Measurements from ENCODE around the gene BTF3L4. TPM values are rescaled to one million over a fixed set of nuclear protein-coding genes. Genes with fewer than 3 reads are reported as not detected.
A peak's percentile ranks its signal among the peaks of the same experiment; 100 is the strongest.
"Not testable (repeated sequence)": the region's sequence is repeated elsewhere in the genome, so short reads cannot be mapped to it uniquely, and the experiment has no call there.

BTF3L4 gene
- total RNA-seq, 2 experiments from 2014 or later = 40.2 to 43.2 TPM

GRCh38 chr1:52070704-52071103 is 14.6 kb downstream of the BTF3L4 start:
- DNase-seq = no peak
- no peak overlapping the region for H3K4me3 Mint-ChIP-seq
- H3K4me1 Mint-ChIP-seq = peaks cover 8% of the 10 kb centered on the region
- peaks cover 22% of the 10 kb centered on the region for H3K36me3 Mint-ChIP-seq
- no peaks in the 10 kb centered on the region for H3K9me3 Mint-ChIP-seq
- no peaks in the 10 kb centered on the region for H3K27me3 Mint-ChIP-seq
- no peak overlapping the region for H3K27ac Mint-ChIP-seq

GRCh38 chr1:52072291-52072690 is 16.2 kb downstream of the BTF3L4 start:
- no peak for DNase-seq
- H3K27ac Mint-ChIP-seq = no peak overlapping the region
- H3K9me3 Mint-ChIP-seq = no peaks in the 10 kb centered on the region
- H3K4me3 Mint-ChIP-seq = no peak overlapping the region
- H3K36me3 Mint-ChIP-seq = peaks cover 22% of the 10 kb centered on the region
- H3K4me1 Mint-ChIP-seq = peaks cover 8% of the 10 kb centered on the region
- no peaks in the 10 kb centered on the region for H3K27me3 Mint-ChIP-seq

DNA sequence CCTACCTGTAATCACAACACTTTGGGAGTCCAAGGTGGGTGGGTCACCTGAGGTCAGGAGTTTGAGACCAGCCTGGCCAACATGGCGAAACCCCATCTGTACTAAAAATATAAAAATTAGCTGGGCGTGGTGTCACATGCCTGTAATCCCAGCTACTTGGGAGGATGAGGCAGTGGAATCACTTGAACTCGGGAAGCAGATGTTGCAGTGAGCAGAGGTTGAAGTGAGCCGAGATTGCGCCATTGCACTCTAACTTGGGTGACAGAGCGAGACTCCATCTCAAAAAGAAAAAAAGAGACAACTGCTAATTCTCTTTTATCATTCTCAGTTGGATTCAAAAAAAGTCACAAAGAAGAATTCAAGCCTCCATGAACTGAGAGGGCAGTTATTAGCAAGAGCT is 21.2 kb downstream of the BTF3L4 start:
- not testable (repeated sequence) for H3K36me3 Mint-ChIP-seq, H3K4me3 Mint-ChIP-seq, H3K27me3 Mint-ChIP-seq, DNase-seq, H3K4me1 Mint-ChIP-seq, H3K9me3 Mint-ChIP-seq, H3K27ac Mint-ChIP-seq

DNA sequence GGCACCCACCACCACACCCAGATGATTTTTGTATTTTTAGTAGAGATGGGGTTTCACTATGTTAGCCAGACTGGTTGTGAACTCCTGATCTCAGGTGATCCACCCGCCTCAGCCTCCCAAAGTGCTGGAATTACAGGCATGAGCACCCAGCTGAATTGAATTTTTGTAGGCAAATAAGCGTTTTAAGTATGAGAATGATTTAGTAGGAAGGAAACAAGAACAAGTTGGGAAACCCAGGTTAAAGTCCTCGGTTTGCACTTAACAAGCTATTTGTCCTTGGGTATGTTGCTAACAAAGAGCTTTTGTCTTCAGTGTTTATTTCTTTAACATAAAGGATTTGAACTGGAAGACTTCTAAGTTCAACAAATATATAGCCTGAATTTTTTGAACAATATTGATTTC is 23.9 kb downstream of the BTF3L4 start:
- Mint-ChIP-seq H3K4me3 (no peak overlapping the region), H3K27me3 (no peaks in the 10 kb centered on the region), H3K36me3 (peaks cover 6% of the 10 kb centered on the region), H3K27ac (no peak overlapping the region), H3K9me3 (no peaks in the 10 kb centered on the region), H3K4me1 (peaks cover 13% of the 10 kb centered on the region)
- DNase-seq = no peak

- not testable (repeated sequence) for H3K9me3 Mint-ChIP-seq, H3K4me1 Mint-ChIP-seq, DNase-seq, H3K27ac Mint-ChIP-seq, H3K4me3 Mint-ChIP-seq, H3K27me3 Mint-ChIP-seq
- H3K36me3 Mint-ChIP-seq = peaks cover 21% of the 10 kb centered on the region
These were observed 31.8 kb downstream of the BTF3L4 start for GRCh38 chr1:52087892-52088291.

- H3K36me3 Mint-ChIP-seq = peaks cover 21% of the 10 kb centered on the region
- not testable (repeated sequence) for H3K9me3 Mint-ChIP-seq, H3K27ac Mint-ChIP-seq, H3K27me3 Mint-ChIP-seq, DNase-seq, H3K4me1 Mint-ChIP-seq, H3K4me3 Mint-ChIP-seq
These were observed 38.2 kb downstream of the BTF3L4 start for GRCh38 chr1:52094300-52094699.

- no peak overlapping the region for H3K4me3 Mint-ChIP-seq
- peaks cover 3% of the 10 kb centered on the region for H3K4me1 Mint-ChIP-seq
- no peak overlapping the region for H3K27ac Mint-ChIP-seq
- H3K36me3 Mint-ChIP-seq = peaks cover 8% of the 10 kb centered on the region
- no peaks in the 10 kb centered on the region for H3K9me3 Mint-ChIP-seq
- H3K27me3 Mint-ChIP-seq = peaks cover 4% of the 10 kb centered on the region
- DNase-seq = no peak
These were observed 40.1 kb downstream of the BTF3L4 start for GRCh38 chr1:52096216-52096615.

- H3K27ac Mint-ChIP-seq = no peak overlapping the region
- peaks cover 4% of the 10 kb centered on the region for H3K27me3 Mint-ChIP-seq
- peaks cover 17% of the 10 kb centered on the region for H3K4me1 Mint-ChIP-seq
- no peaks in the 10 kb centered on the region for H3K36me3 Mint-ChIP-seq
- DNase-seq = no peak
- no peak overlapping the region for H3K4me3 Mint-ChIP-seq
- H3K9me3 Mint-ChIP-seq = no peaks in the 10 kb centered on the region
These were observed 42.2 kb downstream of the BTF3L4 start for GRCh38 chr1:52098139-52098871.

DNA sequence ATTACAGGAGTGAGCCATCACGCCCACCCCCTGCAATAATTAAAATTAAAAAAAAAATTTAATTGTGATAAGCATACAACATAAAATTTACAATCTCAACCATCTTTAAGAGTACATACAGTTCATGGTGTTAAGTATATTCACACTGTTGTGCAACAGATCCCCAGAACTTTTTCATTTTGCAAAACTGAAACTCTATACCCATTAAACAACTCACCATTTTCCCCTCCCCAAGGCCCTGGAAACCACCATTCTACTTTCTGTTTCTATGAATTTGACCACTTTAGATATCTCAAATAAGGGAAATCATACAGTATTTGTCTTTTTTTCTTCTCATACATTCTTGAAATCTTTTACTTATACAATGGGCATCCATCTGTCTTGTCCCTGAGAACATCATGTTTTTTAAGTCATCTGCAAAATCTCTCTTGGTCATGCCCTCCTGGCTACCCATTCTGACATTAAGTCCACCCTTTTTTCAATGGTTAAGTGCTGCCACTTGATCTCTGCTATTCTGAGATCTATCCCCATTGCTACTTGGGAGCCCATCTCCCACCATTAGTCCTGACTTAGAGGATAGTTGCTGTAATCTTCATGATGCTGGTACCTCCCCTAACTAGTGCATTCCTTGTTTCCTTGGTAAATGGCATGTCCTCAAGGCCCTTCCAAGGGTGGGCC is 46.4 kb downstream of the BTF3L4 start:
- peak; percentile 11 for DNase-seq
- no peak overlapping the region for H3K27ac Mint-ChIP-seq
- H3K9me3 Mint-ChIP-seq = no peaks in the 10 kb centered on the region
- peaks cover 14% of the 10 kb centered on the region for H3K4me1 Mint-ChIP-seq
- peaks cover 4% of the 10 kb centered on the region for H3K27me3 Mint-ChIP-seq
- H3K36me3 Mint-ChIP-seq = no peaks in the 10 kb centered on the region
- no peak overlapping the region for H3K4me3 Mint-ChIP-seq

- no peaks in the 10 kb centered on the region for H3K36me3 Mint-ChIP-seq
- no peak overlapping the region for H3K4me3 Mint-ChIP-seq
- H3K4me1 Mint-ChIP-seq = peaks cover 3% of the 10 kb centered on the region
- H3K9me3 Mint-ChIP-seq = no peaks in the 10 kb centered on the region
- no peaks in the 10 kb centered on the region for H3K27me3 Mint-ChIP-seq
- DNase-seq = no peak
- no peak overlapping the region for H3K27ac Mint-ChIP-seq
These were observed 55.4 kb downstream of the BTF3L4 start for GRCh38 chr1:52111492-52111891.

- H3K27ac Mint-ChIP-seq = no peak overlapping the region
- no peaks in the 10 kb centered on the region for H3K27me3 Mint-ChIP-seq
- peaks cover 4% of the 10 kb centered on the region for H3K4me1 Mint-ChIP-seq
- DNase-seq = no peak
- no peaks in the 10 kb centered on the region for H3K36me3 Mint-ChIP-seq
- H3K9me3 Mint-ChIP-seq = no peaks in the 10 kb centered on the region
- no peak overlapping the region for H3K4me3 Mint-ChIP-seq
These were observed 56.4 kb downstream of the BTF3L4 start for GRCh38 chr1:52112489-52112888.

- no peak overlapping the region for H3K27ac Mint-ChIP-seq
- peaks cover 5% of the 10 kb centered on the region for H3K4me1 Mint-ChIP-seq
- no peaks in the 10 kb centered on the region for H3K27me3 Mint-ChIP-seq
- H3K4me3 Mint-ChIP-seq = no peak overlapping the region
- no peak for DNase-seq
- no peaks in the 10 kb centered on the region for H3K36me3 Mint-ChIP-seq
- no peaks in the 10 kb centered on the region for H3K9me3 Mint-ChIP-seq
These were observed 63.4 kb downstream of the BTF3L4 start for GRCh38 chr1:52119301-52120079.

DNA sequence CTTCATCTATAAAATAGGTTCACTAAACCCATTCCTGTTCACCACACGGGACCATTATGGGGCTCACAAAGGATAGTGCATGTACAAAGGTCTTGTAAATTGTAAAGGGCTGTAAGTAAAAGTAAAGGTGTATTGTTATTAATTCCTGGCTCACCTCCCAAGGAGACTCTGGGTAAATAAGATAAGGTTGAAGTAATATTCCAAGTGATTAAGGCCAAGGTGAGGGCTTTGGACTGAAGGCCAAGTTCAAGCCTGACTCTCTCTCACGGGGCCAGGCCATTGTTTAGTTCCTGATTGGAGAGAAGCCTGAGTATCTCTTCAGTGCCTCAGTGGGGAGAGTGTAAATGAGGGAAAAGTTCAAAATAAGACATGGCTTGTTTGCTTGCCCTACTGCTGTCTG is 66.3 kb downstream of the BTF3L4 start:
- no peak for DNase-seq
- H3K36me3 Mint-ChIP-seq = no peaks in the 10 kb centered on the region
- H3K9me3 Mint-ChIP-seq = no peaks in the 10 kb centered on the region
- no peak overlapping the region for H3K27ac Mint-ChIP-seq
- peaks cover 12% of the 10 kb centered on the region for H3K4me1 Mint-ChIP-seq
- H3K27me3 Mint-ChIP-seq = peaks cover 14% of the 10 kb centered on the region
- H3K4me3 Mint-ChIP-seq = no peak overlapping the region

DNA sequence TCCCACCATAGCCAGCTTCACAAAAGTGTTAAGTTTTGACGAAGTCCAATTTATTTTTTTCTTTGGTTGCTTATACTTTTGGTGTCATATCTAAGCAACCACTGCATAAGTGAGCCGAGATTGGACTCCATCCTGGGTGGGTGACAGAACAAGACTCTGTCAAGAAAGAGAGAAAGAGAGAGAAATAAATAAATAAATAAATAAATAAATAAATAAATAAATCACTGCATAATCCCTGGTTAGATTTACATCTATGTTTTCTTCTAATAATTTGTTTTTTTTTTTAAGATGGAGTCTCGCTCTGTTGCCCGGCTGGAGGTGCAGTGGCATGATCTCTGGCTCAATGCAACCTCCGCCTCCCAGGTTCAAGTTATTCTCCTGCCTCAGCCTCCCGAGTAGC is 67.5 kb downstream of the BTF3L4 start:
- Mint-ChIP-seq H3K4me1 (peaks cover 17% of the 10 kb centered on the region), H3K27ac (no peak overlapping the region), H3K27me3 (peaks cover 14% of the 10 kb centered on the region), H3K9me3 (no peaks in the 10 kb centered on the region), H3K4me3 (no peak overlapping the region), H3K36me3 (no peaks in the 10 kb centered on the region)
- no peak for DNase-seq

GRCh38 chr1:52125736-52126359 is 69.8 kb downstream of the BTF3L4 start:
- H3K4me1 Mint-ChIP-seq = peaks cover 17% of the 10 kb centered on the region
- H3K9me3 Mint-ChIP-seq = no peaks in the 10 kb centered on the region
- H3K36me3 Mint-ChIP-seq = no peaks in the 10 kb centered on the region
- no peak overlapping the region for H3K4me3 Mint-ChIP-seq
- H3K27ac Mint-ChIP-seq = no peak overlapping the region
- DNase-seq = no peak
- H3K27me3 Mint-ChIP-seq = peaks cover 14% of the 10 kb centered on the region
